Measurements from ENCODE around the gene TMEM106B. TPM values are rescaled to one million over a fixed set of nuclear protein-coding genes. Genes with fewer than 3 reads are reported as not detected.

TMEM106B gene
- total RNA-seq, 2 donors from 2014 or later, result 40.3 to 59.6 TPM

GRCh38 chr7:12267542-12267941 is 56.4 kb downstream of the TMEM106B start:
- peaks cover 4% of the 10 kb centered on the region for H3K4me1 Mint-ChIP-seq
- no peak overlapping the region for H3K27ac Mint-ChIP-seq
- H3K9me3 ChIP-seq (ENCODE audit: control insufficient read depth, low read length), result no peaks in the 10 kb centered on the region
- H3K4me3 ChIP-seq (ENCODE audit: low read length), result no peak overlapping the region
- WGBS, 2 experiments (ENCODE audit: insufficient coverage in 1 of 2, insufficient read length in 1 of 2), result no CpG with 5 or more reads among the region's 1 CpG
- no peaks in the 10 kb centered on the region for H3K27me3 ChIP-seq (ENCODE audit: control insufficient read depth, insufficient read depth, low read length, poor library complexity, severe bottlenecking)
- H3K9me3 Mint-ChIP-seq, result no peaks in the 10 kb centered on the region
- DNase-seq, result no peak
- no peaks in the 10 kb centered on the region for H3K36me3 Mint-ChIP-seq (ENCODE audit: low read depth)
- no peak overlapping the region for H3K27ac ChIP-seq (ENCODE audit: low read depth, low read length)
- TF ChIP-seq, protein P1, sequence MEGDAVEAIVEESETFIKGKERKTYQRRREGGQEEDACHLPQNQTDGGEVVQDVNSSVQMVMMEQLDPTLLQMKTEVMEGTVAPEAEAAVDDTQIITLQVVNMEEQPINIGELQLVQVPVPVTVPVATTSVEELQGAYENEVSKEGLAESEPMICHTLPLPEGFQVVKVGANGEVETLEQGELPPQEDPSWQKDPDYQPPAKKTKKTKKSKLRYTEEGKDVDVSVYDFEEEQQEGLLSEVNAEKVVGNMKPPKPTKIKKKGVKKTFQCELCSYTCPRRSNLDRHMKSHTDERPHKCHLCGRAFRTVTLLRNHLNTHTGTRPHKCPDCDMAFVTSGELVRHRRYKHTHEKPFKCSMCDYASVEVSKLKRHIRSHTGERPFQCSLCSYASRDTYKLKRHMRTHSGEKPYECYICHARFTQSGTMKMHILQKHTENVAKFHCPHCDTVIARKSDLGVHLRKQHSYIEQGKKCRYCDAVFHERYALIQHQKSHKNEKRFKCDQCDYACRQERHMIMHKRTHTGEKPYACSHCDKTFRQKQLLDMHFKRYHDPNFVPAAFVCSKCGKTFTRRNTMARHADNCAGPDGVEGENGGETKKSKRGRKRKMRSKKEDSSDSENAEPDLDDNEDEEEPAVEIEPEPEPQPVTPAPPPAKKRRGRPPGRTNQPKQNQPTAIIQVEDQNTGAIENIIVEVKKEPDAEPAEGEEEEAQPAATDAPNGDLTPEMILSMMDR (conservative IDR thresholded peaks at IDR 0.05), result no peak
- no peaks in the 10 kb centered on the region for H3K4me1 ChIP-seq (ENCODE audit: control insufficient read depth, insufficient read depth, low read length)
- no peak overlapping the region for H3K9ac ChIP-seq (ENCODE audit: extremely low read depth, low read length, poor library complexity, severe bottlenecking)
- H3K27me3 Mint-ChIP-seq (ENCODE audit: insufficient read depth), result no peaks in the 10 kb centered on the region
- no peaks in the 10 kb centered on the region for H3K36me3 ChIP-seq (ENCODE audit: control insufficient read depth, insufficient read depth, low read length)
- H3K4me3 Mint-ChIP-seq, result no peak overlapping the region

DNA sequence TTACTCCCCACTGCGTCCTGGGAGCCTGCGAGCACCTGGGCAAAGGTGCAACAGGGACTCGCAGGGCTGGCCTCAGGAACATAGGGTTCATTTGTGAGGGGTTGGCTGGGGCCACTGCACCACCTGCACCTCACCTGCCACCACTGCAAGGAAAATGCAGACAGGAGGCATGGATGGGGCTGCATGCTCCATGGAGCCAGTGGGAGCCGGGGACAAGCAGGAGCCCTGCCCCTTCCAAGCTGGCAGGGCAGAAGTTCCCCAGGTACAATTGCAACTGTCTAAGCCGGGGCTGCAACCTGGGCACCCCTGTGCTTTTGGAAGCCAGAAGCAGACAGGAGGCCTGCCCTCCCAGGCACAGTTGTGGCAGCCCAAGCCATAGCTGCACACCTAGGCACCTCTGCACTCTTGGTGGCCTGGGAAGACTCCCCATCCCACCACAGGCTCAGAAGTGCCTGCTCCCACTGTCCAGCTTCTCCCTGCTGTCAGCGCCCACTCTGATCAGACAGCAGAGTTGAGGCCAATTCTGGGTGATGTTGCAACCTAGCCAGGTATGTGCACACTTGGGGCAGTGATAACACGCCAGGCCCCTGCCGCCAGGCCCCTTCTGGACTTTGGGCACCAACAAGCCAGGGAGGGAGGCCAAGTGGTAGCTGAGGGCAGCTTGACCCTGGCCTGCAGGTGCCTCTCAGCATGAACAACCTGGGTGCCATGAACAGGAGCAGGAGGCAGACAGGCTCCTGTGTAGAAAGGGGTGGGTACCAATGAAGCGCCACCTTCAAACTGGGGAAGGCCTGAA is 58.2 kb downstream of the TMEM106B start:
- 87 to 89% methylated on average over 4 to 9 of the region's 9 CpGs for WGBS, 2 experiments (ENCODE audit: insufficient coverage in 1 of 2, insufficient read length in 1 of 2)
- DNase-seq, result no peak
- Histone ChIP-seq H3K27ac (ENCODE audit: low read depth, low read length) (no peak overlapping the region), H3K9ac (ENCODE audit: extremely low read depth, low read length, poor library complexity, severe bottlenecking) (no peak overlapping the region), H3K4me3 (ENCODE audit: low read length) (no peak overlapping the region), H3K9me3 (ENCODE audit: control insufficient read depth, low read length) (no peaks in the 10 kb centered on the region), H3K4me1 (ENCODE audit: control insufficient read depth, insufficient read depth, low read length) (no peaks in the 10 kb centered on the region), H3K36me3 (ENCODE audit: control insufficient read depth, insufficient read depth, low read length) (no peaks in the 10 kb centered on the region), H3K27me3 (ENCODE audit: control insufficient read depth, insufficient read depth, low read length, poor library complexity, severe bottlenecking) (no peaks in the 10 kb centered on the region)
- Mint-ChIP-seq H3K27ac (no peak overlapping the region), H3K4me3 (no peak overlapping the region), H3K36me3 (ENCODE audit: low read depth) (no peaks in the 10 kb centered on the region), H3K27me3 (ENCODE audit: insufficient read depth) (no peaks in the 10 kb centered on the region), H3K9me3 (no peaks in the 10 kb centered on the region), H3K4me1 (no peaks in the 10 kb centered on the region)
- TF ChIP-seq, protein P1 (conservative IDR thresholded peaks at IDR 0.05), result no peak

- Mint-ChIP-seq H3K36me3 (ENCODE audit: low read depth) (no peaks in the 10 kb centered on the region), H3K27me3 (ENCODE audit: insufficient read depth) (no peaks in the 10 kb centered on the region), H3K4me3 (no peak overlapping the region), H3K27ac (no peak overlapping the region), H3K9me3 (no peaks in the 10 kb centered on the region), H3K4me1 (no peaks in the 10 kb centered on the region)
- Histone ChIP-seq H3K27me3 (ENCODE audit: control insufficient read depth, insufficient read depth, low read length, poor library complexity, severe bottlenecking) (no peaks in the 10 kb centered on the region), H3K4me3 (ENCODE audit: low read length) (no peak overlapping the region), H3K27ac (ENCODE audit: low read depth, low read length) (no peak overlapping the region), H3K9ac (ENCODE audit: extremely low read depth, low read length, poor library complexity, severe bottlenecking) (no peak overlapping the region), H3K4me1 (ENCODE audit: control insufficient read depth, insufficient read depth, low read length) (no peaks in the 10 kb centered on the region), H3K9me3 (ENCODE audit: control insufficient read depth, low read length) (no peaks in the 10 kb centered on the region), H3K36me3 (ENCODE audit: control insufficient read depth, insufficient read depth, low read length) (no peaks in the 10 kb centered on the region)
- no peak for DNase-seq
- TF ChIP-seq, protein P1 (conservative IDR thresholded peaks at IDR 0.05), result no peak
- WGBS, 2 experiments (ENCODE audit: insufficient coverage in 1 of 2, insufficient read length in 1 of 2), result 91% methylated on average over 1 of the region's 1 CpG; no CpG with 5 or more reads in 1 of the 2 experiments
Measured at GRCh38 chr7:12281038-12281437, 69.9 kb downstream of the TMEM106B start.
